ELR (cell line): ENCODE measurements around the gene CCNJL.
"Not testable (repeated sequence)": the region's sequence is repeated elsewhere in the genome, so short reads cannot be mapped to it uniquely, and the experiment has no call there.

ENCODE experiments used
- DNase-seq: peaks from one replicate; pipeline ENCODE4 v3.0.0-alpha.2; 2015; ENCODE audit warnings: low read depth

Gene CCNJL

DNA sequence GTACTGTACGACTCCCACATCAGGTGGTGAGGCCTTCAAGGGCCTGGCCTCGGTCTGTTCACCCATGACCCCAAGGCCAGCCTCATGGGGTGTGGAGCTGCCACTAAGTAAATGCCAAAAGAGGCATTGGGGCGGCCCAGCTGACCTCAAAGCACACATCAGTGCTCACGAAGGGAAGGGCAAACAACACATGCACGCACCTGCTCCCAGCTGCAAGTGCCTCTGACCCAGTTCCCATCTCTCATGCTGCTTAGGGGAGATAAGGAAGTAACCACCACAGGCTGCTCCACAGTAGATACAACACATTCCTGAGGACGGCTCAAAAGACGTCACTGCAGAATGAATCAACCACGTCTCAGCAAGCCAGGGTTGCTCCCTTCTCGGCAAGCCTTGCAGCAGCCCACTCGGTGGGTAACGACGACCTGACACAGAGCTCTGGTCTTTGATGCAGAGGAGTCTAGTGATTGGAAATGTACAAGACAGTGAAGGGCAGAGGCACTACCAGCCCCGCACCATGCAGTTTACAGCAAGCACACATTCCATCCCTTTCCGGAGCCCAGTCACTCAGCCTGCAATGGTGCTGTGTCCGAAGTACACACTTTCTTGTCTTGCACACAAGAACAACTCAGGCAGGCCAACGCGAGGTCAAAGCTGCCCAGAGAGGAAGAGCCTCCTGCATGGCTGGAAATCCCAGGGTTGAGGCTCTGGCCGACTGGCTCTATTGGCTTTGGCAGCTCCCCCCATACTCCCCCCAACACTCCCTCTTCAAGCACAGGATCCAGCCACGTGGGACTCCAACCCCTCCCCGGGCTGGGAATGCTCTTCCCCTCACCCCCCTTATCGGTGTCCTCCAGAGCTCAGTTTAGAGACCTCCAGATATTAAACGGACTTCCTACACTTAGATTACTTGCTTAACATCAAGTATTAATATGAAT is 51.2 kb downstream of the CCNJL start:
- peak; percentile 45 for DNase-seq

GRCh38 chr5:160260006-160260775 is 52.2 kb downstream of the CCNJL start:
- DNase-seq, result no peak

DNA sequence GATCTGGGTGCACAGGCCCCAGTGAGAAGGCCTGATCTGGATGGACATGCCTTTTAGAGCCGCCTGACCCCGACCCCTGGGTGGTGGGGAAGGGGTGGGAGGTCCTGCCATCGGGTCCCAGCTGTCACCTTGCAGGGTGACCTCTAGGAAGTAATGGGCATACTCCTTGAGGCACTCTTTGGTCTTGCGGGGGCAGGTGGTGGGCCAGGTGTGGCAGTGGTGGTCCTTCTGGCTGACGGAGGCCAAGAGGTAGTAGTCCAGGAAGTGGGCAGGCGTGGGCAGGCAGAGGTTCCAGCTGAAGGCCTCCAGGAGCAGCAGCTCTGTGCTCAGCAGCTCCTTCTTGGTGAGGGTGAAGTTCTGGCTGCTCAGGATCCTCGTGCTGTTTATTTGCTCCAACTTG is 53.0 kb downstream of the CCNJL start:
- DNase-seq, result no peak

GRCh38 chr5:160254706-160255105 is 57.7 kb downstream of the CCNJL start:
- DNase-seq, result no peak

GRCh38 chr5:160253441-160253840 is 58.9 kb downstream of the CCNJL start:
- DNase-seq, result no peak

- no peak for DNase-seq
These were observed 59.4 kb downstream of the CCNJL start for GRCh38 chr5:160252916-160253315.

GRCh38 chr5:160251406-160252155 is 60.8 kb downstream of the CCNJL start:
- DNase-seq, result no peak

- DNase-seq, result no peak
These were observed 61.5 kb downstream of the CCNJL start for GRCh38 chr5:160250826-160251225.

DNA sequence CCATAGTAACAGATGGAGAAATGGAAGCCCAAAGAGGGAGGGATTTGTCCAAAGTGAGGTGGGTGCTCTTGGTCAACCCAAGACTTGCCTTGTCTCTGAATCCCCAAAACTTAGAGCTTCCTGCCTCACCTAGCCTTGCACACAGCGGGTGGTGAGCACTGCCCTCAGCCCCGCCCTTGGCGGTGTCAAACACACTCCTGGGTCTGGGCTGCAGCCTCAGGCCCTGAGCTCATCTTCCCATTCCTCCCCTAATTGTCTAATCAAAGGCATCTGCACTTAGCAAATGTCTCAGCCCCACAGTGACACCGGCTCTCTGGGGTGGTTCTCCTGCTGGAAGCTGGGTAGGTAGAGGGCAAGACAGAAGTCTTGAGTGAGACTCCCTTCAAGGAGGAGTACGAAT is 62.1 kb downstream of the CCNJL start:
- no peak for DNase-seq

- DNase-seq, result not testable (repeated sequence)
These were observed 62.8 kb downstream of the CCNJL start for GRCh38 chr5:160249570-160249969.

GRCh38 chr5:160245506-160246086 is 66.8 kb downstream of the CCNJL start:
- DNase-seq, result no peak

- peak; percentile 15 for DNase-seq
These were observed 70.2 kb downstream of the CCNJL start for GRCh38 chr5:160242145-160242544.

DNA sequence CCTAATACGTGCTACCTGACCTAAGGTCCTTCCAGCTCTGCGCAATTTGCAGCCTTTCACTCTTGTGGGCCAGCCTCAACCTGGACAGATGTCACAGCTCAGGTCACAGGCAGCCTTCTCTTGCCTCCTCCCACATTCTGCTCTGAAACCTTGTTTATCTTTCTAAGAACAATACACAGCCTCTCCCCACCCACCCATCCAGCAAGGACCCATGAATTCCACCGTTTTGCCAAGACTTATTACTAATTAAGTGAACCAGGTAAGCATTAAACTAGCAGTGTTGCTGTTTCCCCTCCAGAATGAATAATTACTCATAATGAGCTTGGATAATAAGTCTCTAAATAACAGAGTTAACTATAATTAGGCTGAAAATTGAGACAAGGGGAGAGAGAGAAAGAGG is 72.0 kb downstream of the CCNJL start:
- DNase-seq, result no peak

DNA sequence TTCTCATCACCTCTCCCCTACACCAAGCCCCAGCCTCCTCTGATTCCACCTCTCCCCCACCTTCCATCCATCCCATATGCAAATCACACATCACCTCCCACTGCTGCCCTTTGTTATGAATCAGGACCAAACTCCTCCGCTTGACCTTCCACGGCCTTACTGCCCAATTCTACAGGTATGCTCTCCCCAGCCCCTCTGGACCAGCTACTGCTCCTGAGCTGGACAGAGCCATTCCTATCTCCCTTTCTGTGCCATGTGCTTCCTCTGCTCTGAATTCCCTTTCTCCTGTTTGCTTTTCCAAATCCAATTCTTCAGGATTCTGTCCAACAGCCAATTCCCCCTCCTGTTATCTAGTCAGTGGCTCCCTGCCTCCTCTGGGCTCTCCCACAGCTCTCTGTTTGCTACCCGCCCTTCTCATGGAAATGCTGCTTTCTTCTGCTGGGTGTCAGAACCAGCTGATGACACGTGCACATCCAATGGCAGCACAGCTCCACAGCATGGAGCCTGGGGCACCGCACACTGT is 74.7 kb downstream of the CCNJL start:
- no peak for DNase-seq

DNA sequence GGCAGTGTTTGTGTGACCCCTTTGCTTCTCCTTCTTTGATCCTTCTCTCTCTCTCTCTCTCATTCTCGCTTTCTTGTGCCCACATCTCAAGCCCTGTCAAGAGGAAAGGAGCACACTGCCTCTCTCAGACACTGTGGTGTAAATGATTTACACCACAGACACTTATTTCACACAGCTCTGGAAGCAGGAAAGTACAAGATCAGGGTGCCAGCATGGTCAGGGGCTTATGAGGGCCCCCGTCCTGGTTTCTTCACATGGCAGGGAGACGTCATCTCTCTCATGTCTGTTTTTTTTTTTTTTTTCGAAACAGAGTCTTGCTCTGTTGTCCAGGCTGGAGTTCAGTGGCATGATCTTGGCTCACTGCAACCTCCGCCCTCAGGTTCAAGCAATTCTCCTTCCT is 76.6 kb downstream of the CCNJL start:
- DNase-seq, result no peak

DNA sequence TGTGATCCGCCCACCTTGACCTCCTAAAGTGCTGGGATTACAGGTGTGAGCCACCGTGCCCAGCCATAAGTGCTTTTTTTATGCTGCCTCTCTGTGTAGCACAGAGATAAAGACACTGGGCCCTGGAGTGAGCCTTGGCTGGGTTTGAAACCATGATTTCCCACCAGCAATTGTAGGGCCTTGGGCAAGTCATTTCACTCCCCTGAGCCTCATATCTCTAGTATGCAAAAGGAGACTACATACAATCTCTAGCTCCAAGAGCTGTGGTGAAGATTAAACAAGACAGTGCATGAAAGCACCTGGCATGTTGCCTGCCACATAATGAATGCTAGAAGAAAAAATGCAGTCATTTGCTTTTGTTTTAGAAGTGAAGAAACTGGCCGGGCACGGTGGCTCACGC is 79.1 kb downstream of the CCNJL start:
- no peak for DNase-seq

GRCh38 chr5:160231783-160232342 is 80.5 kb downstream of the CCNJL start:
- no peak for DNase-seq

DNA sequence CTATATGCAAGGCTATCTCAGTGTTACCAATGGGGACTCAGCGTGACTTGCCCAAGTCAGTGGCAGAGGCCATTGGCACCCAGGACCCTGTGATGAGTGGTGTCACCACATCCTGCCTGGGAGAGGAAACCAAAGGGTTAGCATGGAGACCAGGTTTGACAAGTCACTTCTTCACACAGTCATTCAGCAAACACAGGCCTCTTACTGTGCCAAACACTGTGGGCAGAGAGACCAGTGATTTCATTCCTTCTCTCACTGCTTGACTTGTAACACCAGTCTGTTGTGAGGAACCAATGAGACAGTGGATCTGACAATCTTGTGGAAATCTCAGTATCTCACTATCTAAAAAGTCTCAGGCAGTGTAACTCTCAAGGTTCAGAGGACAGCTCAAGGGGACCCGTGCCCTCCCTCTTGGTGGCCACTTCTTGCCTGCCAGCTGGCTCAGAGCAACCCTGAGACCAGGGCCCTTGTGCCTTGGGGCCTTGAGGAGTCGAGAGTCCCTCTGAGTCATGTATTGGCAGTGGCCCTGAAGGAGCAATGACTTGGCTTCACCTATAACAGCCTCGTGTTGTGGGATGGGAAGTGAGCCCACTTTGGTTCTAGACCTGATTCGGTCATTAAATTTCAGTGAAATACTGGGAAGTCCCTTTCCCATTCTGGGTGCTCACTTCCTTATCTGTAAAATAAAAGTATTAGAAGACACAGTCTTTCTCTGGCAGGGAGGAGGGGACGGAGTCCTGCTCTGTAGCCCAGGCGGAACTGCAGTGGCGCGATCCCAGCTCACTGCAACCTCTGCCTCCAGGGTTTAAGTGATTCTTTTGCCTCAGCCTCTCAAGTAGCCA is 81.5 kb downstream of the CCNJL start:
- DNase-seq, result peak; percentile 51

GRCh38 chr5:160229190-160229742 is 83.1 kb downstream of the CCNJL start, which contains the start of gene FABP6:
Gene FABP6, plus strand, starts transcription at chr5:160229506. Its CDS starts 52 bp downstream, at chr5:160229558.
- DNase-seq, result no peak

GRCh38 chr5:160227012-160227411 is 85.4 kb downstream of the CCNJL start:
- peak; percentile 34 for DNase-seq
